Smooth muscle cell (in vitro differentiated cells): ENCODE data around the gene LCNL1. TPM values are rescaled to one million over a fixed set of nuclear protein-coding genes. Genes with fewer than 3 reads are reported as not detected.

Experiments
- DNase-seq: peaks from one replicate; lab custom pipeline; 2025; ENCODE audit not compliant: unreplicated experiment; lab: John Stamatoyannopoulos, UW
- H2AFZ ChIP-seq: fragments of 200-600 bp; sonication (generic); 2 replicates; pipeline ENCODE4 v1.6.0; 2016; ENCODE audit warnings: antibody characterized with exemption, low read depth, mild to moderate bottlenecking
- H3F3A ChIP-seq: fragments of 200-600 bp; sonication (generic); 2 replicates; pipeline ENCODE4 v1.6.0; 2017; ENCODE audit warnings: antibody characterized with exemption, low read depth
- H3K27ac ChIP-seq: fragments of 200-600 bp; sonication (generic); 2 replicates; pipeline ENCODE4 v1.5.1; 2016; ENCODE audit warnings: low read depth, mild to moderate bottlenecking
- H3K27me3 ChIP-seq: fragments of 200-600 bp; sonication (generic); 2 replicates; pipeline ENCODE4 v1.6.1; 2016; ENCODE audit warnings: low read depth, mild to moderate bottlenecking
- H3K36me3 ChIP-seq: fragments of 200-600 bp; sonication (generic); 2 replicates; pipeline ENCODE4 v1.5.1; 2016; ENCODE audit warnings: low read depth
- H3K4me1 ChIP-seq: fragments of 200-600 bp; sonication (generic); 2 replicates; pipeline ENCODE4 v1.5.1; 2016; ENCODE audit warnings: low read depth
- H3K4me2 ChIP-seq: fragments of 200-600 bp; sonication (generic); 2 replicates; pipeline ENCODE4 v1.6.0; 2016; ENCODE audit warnings: mild to moderate bottlenecking
- H3K4me3 ChIP-seq: fragments of 200-600 bp; sonication (generic); 2 replicates; pipeline ENCODE4 v1.5.1; 2016; ENCODE audit warnings: mild to moderate bottlenecking
- H3K79me2 ChIP-seq: fragments of 200-600 bp; sonication (generic); 2 replicates; pipeline ENCODE4 v1.6.0; 2016; ENCODE audit warnings: low read depth, mild to moderate bottlenecking
- H3K9ac ChIP-seq: fragments of 200-600 bp; sonication (generic); 2 replicates; pipeline ENCODE4 v1.6.0; 2016; ENCODE audit warnings: low read depth
- H3K9me3 ChIP-seq: fragments of 200-600 bp; sonication (generic); replicated peaks from 2 replicates; pipeline ENCODE4 v1.5.1; 2016; ENCODE audit warnings: low read depth
- H4K20me1 ChIP-seq: fragments of 200-600 bp; sonication (generic); 2 replicates; pipeline ENCODE4 v1.6.0; 2016; ENCODE audit warnings: low read depth
- CTCF ChIP-seq: fragments of 200-600 bp; sonication (generic); IDR thresholded peaks from 2 replicates; pipeline ENCODE4 v1.5.1; 2017; ENCODE audit warnings: borderline replicate concordance, mild to moderate bottlenecking, antibody characterized with exemption; ENCODE audit not compliant: insufficient read depth, poor library complexity, severe bottlenecking
- WGBS: methylation state at CpG from one replicate; pipeline ENCODE4 v1.1.7; 2016; ENCODE audit warnings: low lambda C conversion rate; 5-methylcytosine and 5-hydroxymethylcytosine counted together
- polyA plus RNA-seq: library from polyadenylated mRNA; unstranded; fragments of >200 nt; fragmentation: Nextera tagmentation; extraction: Ambion mirVana; gene quantifications from 2 replicates; pipeline ENCODE4 v1.2.1, GENCODE V29; 2016
- total RNA-seq: library from RNA; depleted of rRNA; stranded (reverse); fragments of >200 nt; gene quantifications from 2 replicates; pipeline ENCODE4 v1.2.3, GENCODE V29; 2014

The LCNL1 gene
- total and polyA plus RNA-seq, 2 experiments from 2014 or later, result 0.89 to 1.1 TPM

- H3K4me1 ChIP-seq, result no peaks in the 10 kb centered on the region
- no peak for DNase-seq
- no peak overlapping the region for H3K4me3 ChIP-seq
- no peak overlapping the region for H3K27ac ChIP-seq
- no peak for TF ChIP-seq CTCF
- H3K9ac ChIP-seq, result no peak overlapping the region
- no peak overlapping the region for H3K4me2 ChIP-seq
- H3K27me3 ChIP-seq, result no peaks in the 10 kb centered on the region
- H3K9me3 ChIP-seq, result no peaks in the 10 kb centered on the region
- no peaks in the 10 kb centered on the region for H3K79me2 ChIP-seq
- H4K20me1 ChIP-seq, result no peaks in the 10 kb centered on the region
- no peaks in the 10 kb centered on the region for H3K36me3 ChIP-seq
- H2AFZ ChIP-seq, result no peak overlapping the region
- 96% methylated on average over 21 of the region's 21 CpGs for WGBS
- no peaks in the 10 kb centered on the region for H3F3A ChIP-seq
Measured at GRCh38 chr9:137015976-137016375, 33.2 kb downstream of the LCNL1 start.

- 93% methylated on average over 16 of the region's 16 CpGs for WGBS
- no peak for TF ChIP-seq CTCF
Measured at GRCh38 chr9:137016436-137016835, 33.6 kb downstream of the LCNL1 start.

DNA sequence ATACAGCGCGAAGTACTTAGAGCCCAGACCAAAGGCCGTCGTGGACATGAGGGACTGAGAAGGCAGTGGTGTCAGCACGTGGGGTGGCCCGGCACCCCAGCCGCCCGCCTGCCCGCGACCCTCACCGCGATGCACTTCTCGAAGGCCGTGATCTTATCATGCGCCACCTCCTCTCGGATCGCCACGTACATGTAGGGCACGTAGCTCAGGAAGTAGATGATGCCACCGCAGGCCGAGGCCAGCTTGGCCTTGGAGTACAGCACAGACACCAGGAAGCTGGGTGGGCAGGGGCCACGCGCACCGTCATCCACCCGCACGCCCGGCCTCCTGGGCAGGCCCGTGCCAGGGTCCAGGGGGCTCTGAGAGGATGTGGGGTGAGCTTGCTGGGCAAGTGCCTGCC lies 34.3 kb downstream of the LCNL1 start:
- no peaks in the 10 kb centered on the region for H3K27me3 ChIP-seq
- H3F3A ChIP-seq, result no peaks in the 10 kb centered on the region
- no peaks in the 10 kb centered on the region for H4K20me1 ChIP-seq
- H3K4me3 ChIP-seq, result no peak overlapping the region
- no peaks in the 10 kb centered on the region for H3K79me2 ChIP-seq
- H3K9me3 ChIP-seq, result no peaks in the 10 kb centered on the region
- no peak overlapping the region for H2AFZ ChIP-seq
- H3K9ac ChIP-seq, result no peak overlapping the region
- no peak overlapping the region for H3K27ac ChIP-seq
- 98% methylated on average over 28 of the region's 28 CpGs for WGBS
- no peak overlapping the region for H3K4me2 ChIP-seq
- TF ChIP-seq CTCF, result no peak
- H3K4me1 ChIP-seq, result no peaks in the 10 kb centered on the region
- H3K36me3 ChIP-seq, result no peaks in the 10 kb centered on the region
- DNase-seq, result no peak

More at GRCh38 chr9:137016436-137016835, 33.6 kb downstream of the LCNL1 start:
- Histone ChIP-seq H2AFZ (no peak overlapping the region), H3K27me3 (no peaks in the 10 kb centered on the region), H3K9me3 (no peaks in the 10 kb centered on the region), H3K4me1 (no peaks in the 10 kb centered on the region), H4K20me1 (no peaks in the 10 kb centered on the region), H3F3A (no peaks in the 10 kb centered on the region), H3K4me2 (no peak overlapping the region), H3K36me3 (no peaks in the 10 kb centered on the region), H3K4me3 (no peak overlapping the region), H3K9ac (no peak overlapping the region), H3K27ac (no peak overlapping the region), H3K79me2 (no peaks in the 10 kb centered on the region)
- no peak for DNase-seq

DNA sequence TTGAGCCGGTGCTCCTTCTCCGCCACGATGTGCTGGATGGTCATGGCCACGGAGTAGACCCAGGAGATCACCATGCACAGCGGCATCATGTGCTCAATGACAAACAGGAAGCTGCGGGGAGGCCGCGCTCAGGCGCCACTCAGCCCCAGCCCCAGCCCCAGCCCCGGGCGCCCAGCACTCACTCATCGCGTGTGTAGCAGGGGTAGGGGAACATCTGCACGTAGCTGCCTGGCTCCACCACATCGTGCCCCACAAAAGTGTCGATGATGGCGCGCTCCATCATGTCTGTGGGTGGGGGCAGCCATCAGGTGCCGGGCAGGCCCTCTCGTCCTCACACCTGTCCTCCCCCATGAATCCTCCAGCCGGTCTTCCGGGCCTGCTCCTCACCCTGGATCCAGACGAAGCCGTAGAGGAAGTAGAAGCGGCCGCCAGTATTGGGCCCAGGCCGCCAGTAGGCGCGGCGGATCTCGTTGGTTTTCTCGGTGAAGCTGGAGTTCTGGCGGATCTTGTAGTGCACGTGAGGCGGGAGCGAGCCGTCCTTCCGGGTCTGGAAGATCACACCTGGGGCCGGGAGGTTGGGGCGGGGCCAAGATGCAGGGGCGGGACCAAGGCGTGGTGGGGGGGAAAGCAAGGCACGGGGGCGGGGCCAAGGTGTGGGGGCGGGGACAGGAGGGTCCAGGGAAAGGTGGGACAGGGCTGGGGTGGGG lies 35.2 kb downstream of the LCNL1 start:
- H3K4me1 ChIP-seq, result no peaks in the 10 kb centered on the region
- no peak overlapping the region for H3K27ac ChIP-seq
- no peaks in the 10 kb centered on the region for H3K36me3 ChIP-seq
- TF ChIP-seq CTCF, result no peak
- no peaks in the 10 kb centered on the region for H3K9me3 ChIP-seq
- no peaks in the 10 kb centered on the region for H3F3A ChIP-seq
- H2AFZ ChIP-seq, result no peak overlapping the region
- WGBS, result 92% methylated on average over 35 of the region's 45 CpGs
- H3K4me3 ChIP-seq, result no peak overlapping the region
- no peaks in the 10 kb centered on the region for H3K27me3 ChIP-seq
- no peaks in the 10 kb centered on the region for H4K20me1 ChIP-seq
- DNase-seq, result no peak
- H3K79me2 ChIP-seq, result no peaks in the 10 kb centered on the region
- H3K9ac ChIP-seq, result no peak overlapping the region
- H3K4me2 ChIP-seq, result no peak overlapping the region
